Left renal cortex interstitium (tissue), 4 donors: ENCODE results near the gene YY1. TPM values are rescaled to one million over a fixed set of nuclear protein-coding genes. Genes with fewer than 3 reads are reported as not detected.
"Not testable (repeated sequence)": the region's sequence is repeated elsewhere in the genome, so short reads cannot be mapped to it uniquely, and the experiment has no call there.

Experiments used
- DNase-seq, 4 donors: peaks; one replicate each; pipeline ENCODE4 v3.0.0-alpha.2; 2013; ENCODE audit warnings: low read depth in 4 of 4, low spot score in 2 of 4, missing footprints in 1 of 4
- polyA plus RNA-seq, 4 donors: library from polyadenylated mRNA; unstranded; fragments of 120-200 nt; gene quantifications; one replicate each; pipeline ENCODE4 v1.2.1, GENCODE V29; 2013; ENCODE audit not compliant: insufficient read length in 4 of 4

Gene YY1
- polyA plus RNA-seq, 4 donors = 119 to 142 (median 131) TPM

- DNase-seq = no peak
Measured at GRCh38 chr14:100213587-100213955, 25.4 kb upstream of the YY1 start.

- peak in 1 of 4 donors; percentile 78 for DNase-seq
Measured at GRCh38 chr14:100213956-100214769, 24.8 kb upstream of the YY1 start.

GRCh38 chr14:100214770-100215083 lies 24.2 kb upstream of the YY1 start:
- DNase-seq = no peak

- no peak for DNase-seq
Measured at GRCh38 chr14:100215330-100215885, 23.5 kb upstream of the YY1 start.

- no peak for DNase-seq
Measured at GRCh38 chr14:100219126-100219785, 19.7 kb upstream of the YY1 start.

GRCh38 chr14:100221533-100222223 lies 17.3 kb upstream of the YY1 start:
- no peak for DNase-seq

- no peak for DNase-seq
Measured at GRCh38 chr14:100222224-100223093, 16.5 kb upstream of the YY1 start.

- DNase-seq = no peak
Measured at GRCh38 chr14:100223332-100224201, 15.4 kb upstream of the YY1 start.

- DNase-seq = no peak
Measured at GRCh38 chr14:100224229-100224866, 14.6 kb upstream of the YY1 start.

GRCh38 chr14:100225169-100225568 lies 13.8 kb upstream of the YY1 start:
- DNase-seq = no peak

- no peak for DNase-seq
Measured at GRCh38 chr14:100230361-100230760, 8.6 kb upstream of the YY1 start.

- DNase-seq = no peak
Measured at GRCh38 chr14:100234511-100234910, 4.4 kb upstream of the YY1 start.

- DNase-seq = not testable (repeated sequence)
Measured at GRCh38 chr14:100236271-100236818, 2.6 kb upstream of the YY1 start.

- no peak for DNase-seq
Measured at GRCh38 chr14:100236881-100237280, 2.1 kb upstream of the YY1 start.

- DNase-seq = no peak
Measured at GRCh38 chr14:100237735-100238418, 1.1 kb upstream of the YY1 start.

GRCh38 chr14:100239211-100239839 lies 381 bp downstream of the YY1 start:
- DNase-seq = no peak

GRCh38 chr14:100239840-100240667 lies 1.1 kb downstream of the YY1 start:
- DNase-seq = peak in 1 of 4 donors; percentile 76
